ENCODE results near the gene RFLNA.

Gene RFLNA

GRCh38 chr12:124326104-124326503 is 31.2 kb downstream of the RFLNA start:
- ATAC-seq (replicated peaks): no peak
- Mint-ChIP-seq H3K27me3 (no peaks in the 10 kb centered on the region), H3K36me3 (peaks cover 50 to 65% of the 10 kb centered on the region in 2 donors), H3K4me3 (no peak overlapping the region), H3K4me1 (no peaks in the 10 kb centered on the region), H3K9me3 (peaks cover 5 to 6% of the 10 kb centered on the region in 2 donors), H3K27ac (peak overlapping the region; percentile 3)
- DNase-seq: no peak

GRCh38 chr12:124326871-124327270 is 32.0 kb downstream of the RFLNA start:
- Mint-ChIP-seq H3K36me3 (peaks cover 56 to 72% of the 10 kb centered on the region in 2 donors), H3K9me3 (peaks cover 5 to 6% of the 10 kb centered on the region in 2 donors), H3K4me1 (no peaks in the 10 kb centered on the region), H3K27me3 (no peaks in the 10 kb centered on the region), H3K4me3 (no peak overlapping the region), H3K27ac (no peak overlapping the region)
- no peak for ATAC-seq (replicated peaks)
- no peak for DNase-seq

GRCh38 chr12:124327362-124328043 is 32.6 kb downstream of the RFLNA start:
- DNase-seq: no peak
- H3K4me3 Mint-ChIP-seq: no peak overlapping the region
- no peaks in the 10 kb centered on the region for H3K27me3 Mint-ChIP-seq
- ATAC-seq (replicated peaks): no peak
- H3K4me1 Mint-ChIP-seq: no peaks in the 10 kb centered on the region
- H3K27ac Mint-ChIP-seq: no peak overlapping the region
- peaks cover 5 to 6% of the 10 kb centered on the region in 2 donors for H3K9me3 Mint-ChIP-seq
- H3K36me3 Mint-ChIP-seq: peaks cover 55 to 71% of the 10 kb centered on the region in 2 donors

- Mint-ChIP-seq H3K27me3 (no peaks in the 10 kb centered on the region), H3K9me3 (peaks cover 5 to 6% of the 10 kb centered on the region in 2 donors), H3K4me3 (no peak overlapping the region), H3K36me3 (peaks cover 57 to 74% of the 10 kb centered on the region in 2 donors), H3K4me1 (no peaks in the 10 kb centered on the region), H3K27ac (no peak overlapping the region)
- no peak for DNase-seq
- no peak for ATAC-seq (replicated peaks)
These were observed 33.2 kb downstream of the RFLNA start for GRCh38 chr12:124328116-124328515.

GRCh38 chr12:124328636-124329035 is 33.7 kb downstream of the RFLNA start:
- Mint-ChIP-seq H3K9me3 (peaks cover 5% of the 10 kb centered on the region in 2 donors), H3K27ac (no peak overlapping the region), H3K36me3 (peaks cover 55 to 72% of the 10 kb centered on the region in 2 donors), H3K27me3 (no peaks in the 10 kb centered on the region), H3K4me3 (no peak overlapping the region), H3K4me1 (no peaks in the 10 kb centered on the region)
- no peak for ATAC-seq (replicated peaks)
- DNase-seq: no peak

- Mint-ChIP-seq H3K27ac (peak overlapping the region; percentile 62), H3K4me1 (no peaks in the 10 kb centered on the region), H3K36me3 (peaks cover 58 to 72% of the 10 kb centered on the region in 2 donors), H3K4me3 (no peak overlapping the region), H3K9me3 (no peaks in the 10 kb centered on the region), H3K27me3 (no peaks in the 10 kb centered on the region)
- ATAC-seq (replicated peaks) (no peak), DNase-seq (no peak)
These were observed 37.3 kb downstream of the RFLNA start for GRCh38 chr12:124332058-124332672.

- Mint-ChIP-seq H3K27me3 (no peaks in the 10 kb centered on the region), H3K36me3 (peaks cover 63 to 73% of the 10 kb centered on the region in 2 donors), H3K9me3 (no peaks in the 10 kb centered on the region), H3K27ac (no peak overlapping the region), H3K4me1 (no peaks in the 10 kb centered on the region), H3K4me3 (peak overlapping the region in 1 of 2 donors; percentile 37)
- DNase-seq (no peak), ATAC-seq (replicated peaks) (no peak)
These were observed 38.0 kb downstream of the RFLNA start for GRCh38 chr12:124332900-124333299.

GRCh38 chr12:124333724-124334123 is 38.8 kb downstream of the RFLNA start:
- H3K9me3 Mint-ChIP-seq: no peaks in the 10 kb centered on the region
- no peak overlapping the region for H3K4me3 Mint-ChIP-seq
- no peaks in the 10 kb centered on the region for H3K27me3 Mint-ChIP-seq
- H3K27ac Mint-ChIP-seq: no peak overlapping the region
- H3K36me3 Mint-ChIP-seq: peaks cover 66 to 73% of the 10 kb centered on the region in 2 donors
- H3K4me1 Mint-ChIP-seq: no peaks in the 10 kb centered on the region
- DNase-seq: no peak
- no peak for ATAC-seq (replicated peaks)

GRCh38 chr12:124334266-124334665 is 39.4 kb downstream of the RFLNA start:
- no peaks in the 10 kb centered on the region for H3K27me3 Mint-ChIP-seq

GRCh38 chr12:124334976-124335375 is 40.1 kb downstream of the RFLNA start:
- H3K9me3 Mint-ChIP-seq: no peaks in the 10 kb centered on the region
- peak overlapping the region; percentile 79 for H3K27ac Mint-ChIP-seq
- H3K36me3 Mint-ChIP-seq: peaks cover 65 to 76% of the 10 kb centered on the region in 2 donors
- DNase-seq (no peak), ATAC-seq (replicated peaks) (no peak)
- H3K4me3 Mint-ChIP-seq: no peak overlapping the region
- H3K27me3 Mint-ChIP-seq: no peaks in the 10 kb centered on the region
- no peaks in the 10 kb centered on the region for H3K4me1 Mint-ChIP-seq

More at GRCh38 chr12:124334266-124334665, 39.4 kb downstream of the RFLNA start:
- no peak overlapping the region for H3K27ac Mint-ChIP-seq
- no peak for ATAC-seq (replicated peaks)
- no peaks in the 10 kb centered on the region for H3K9me3 Mint-ChIP-seq
- H3K36me3 Mint-ChIP-seq: peaks cover 61 to 73% of the 10 kb centered on the region in 2 donors
- no peaks in the 10 kb centered on the region for H3K4me1 Mint-ChIP-seq
- no peak for DNase-seq
- H3K4me3 Mint-ChIP-seq: peak overlapping the region in 1 of 2 donors; percentile 30

- Mint-ChIP-seq H3K4me1 (no peaks in the 10 kb centered on the region), H3K27me3 (no peaks in the 10 kb centered on the region), H3K9me3 (no peaks in the 10 kb centered on the region), H3K36me3 (peaks cover 66 to 77% of the 10 kb centered on the region in 2 donors), H3K27ac (peak overlapping the region; percentile 37), H3K4me3 (no peak overlapping the region)
- DNase-seq (no peak), ATAC-seq (replicated peaks) (no peak)
These were observed 40.7 kb downstream of the RFLNA start for GRCh38 chr12:124335426-124336183.

- Mint-ChIP-seq H3K27ac (peak overlapping the region; percentile 37), H3K36me3 (peaks cover 70 to 81% of the 10 kb centered on the region in 2 donors)
These were observed 41.2 kb downstream of the RFLNA start for GRCh38 chr12:124336184-124336437.

GRCh38 chr12:124336742-124337520 is 42.0 kb downstream of the RFLNA start:
- peak overlapping the region; percentile 42 for H3K27ac Mint-ChIP-seq
- peaks cover 72 to 82% of the 10 kb centered on the region in 2 donors for H3K36me3 Mint-ChIP-seq

More at GRCh38 chr12:124336184-124336437, 41.2 kb downstream of the RFLNA start:
- Mint-ChIP-seq H3K9me3 (no peaks in the 10 kb centered on the region), H3K27me3 (no peaks in the 10 kb centered on the region), H3K4me3 (no peak overlapping the region), H3K4me1 (peaks cover 0 to 2% of the 10 kb centered on the region in 2 donors)
- ATAC-seq (replicated peaks) (no peak), DNase-seq (no peak)

GRCh38 chr12:124337622-124338021 is 42.7 kb downstream of the RFLNA start:
- ATAC-seq (replicated peaks): no peak
- Mint-ChIP-seq H3K9me3 (no peaks in the 10 kb centered on the region), H3K4me3 (no peak overlapping the region), H3K4me1 (peaks cover 0 to 2% of the 10 kb centered on the region in 2 donors), H3K27me3 (no peaks in the 10 kb centered on the region), H3K36me3 (peaks cover 74 to 81% of the 10 kb centered on the region in 2 donors), H3K27ac (peak overlapping the region; percentile 25)
- no peak for DNase-seq

More at GRCh38 chr12:124336742-124337520, 42.0 kb downstream of the RFLNA start:
- no peak overlapping the region for H3K4me3 Mint-ChIP-seq
- ATAC-seq (replicated peaks) (no peak), DNase-seq (no peak)
- no peaks in the 10 kb centered on the region for H3K9me3 Mint-ChIP-seq
- H3K4me1 Mint-ChIP-seq: peaks cover 0 to 2% of the 10 kb centered on the region in 2 donors
- H3K27me3 Mint-ChIP-seq: no peaks in the 10 kb centered on the region

Data from stimulated activated naive B cell treated with anti-CD40 and anti-IgM and Interleukin-4, amounts not matched to agents 10 μg/mL and 1 μg/mL and 100 μg/mL, for 72 hours (primary cell).